ENCODE data around the gene KRT2. TPM values are rescaled to one million over a fixed set of nuclear protein-coding genes. Genes with fewer than 3 reads are reported as not detected.

KRT2 gene
- total and polyA plus RNA-seq, 2 of the 8 experiments (the other 6 are each of a cell fraction or from before 2014, with no cell fraction given) = not detected

DNA sequence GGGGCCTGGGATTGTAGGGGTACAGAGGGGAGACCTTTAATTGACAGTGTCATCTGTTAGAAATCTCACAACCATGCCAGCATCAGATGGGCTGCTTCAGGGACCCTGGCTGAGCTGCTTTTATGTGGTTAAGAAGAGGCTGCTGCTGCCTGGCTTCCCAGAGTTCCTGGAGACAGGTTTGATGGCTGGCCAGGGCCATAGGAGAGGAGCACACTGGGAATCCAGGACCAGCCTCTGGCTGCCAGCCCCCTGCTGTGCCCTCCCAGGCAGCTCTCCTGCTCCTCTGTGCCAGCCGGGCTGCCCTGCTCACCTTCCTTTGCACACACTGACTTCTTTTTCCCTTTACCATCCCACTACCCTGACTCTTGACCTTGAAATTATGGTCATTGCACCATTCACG is 33.1 kb downstream of the KRT2 start:
- CTCF ChIA-PET (ENCODE audit: partially characterized antibody) = interaction anchor here (0.8 to 2.8 kb wide), 11 partner anchors 10 to 476 kb away, joined by 3 to 8 read pairs (median 3); no protein-coding TSS in a partner anchor
- no peaks in the 10 kb centered on the region for H3K23me2 ChIP-seq (ENCODE audit: low read depth, low read length)

More for the DNA sequence above, 33.1 kb downstream of the KRT2 start:
- Histone ChIP-seq H3K9me3 (ENCODE audit: insufficient read depth in 2 of 2, low read depth in 1 of 2, low read length in 1 of 2) (no peaks in the 10 kb centered on the region), H4K91ac (replicated peaks; ENCODE audit: insufficient read length, low read length) (no peak overlapping the region), H3K79me1 (ENCODE audit: low read depth, low read length) (no peaks in the 10 kb centered on the region), H3K9ac (replicated peaks in 1 of 4; ENCODE audit: extremely low read depth in 1 of 4, low read depth in 3 of 4, low read length in 3 of 4) (no peak overlapping the region), H2BK20ac (ENCODE audit: low read length) (no peak overlapping the region), H3K4ac (replicated peaks; ENCODE audit: insufficient read length, low read depth, low read length) (no peak overlapping the region), H2BK120ac (replicated peaks; ENCODE audit: low read depth, low read length) (no peak overlapping the region), H3K4me1 (replicated peaks in 1 of 4; ENCODE audit: control insufficient read depth in 3 of 4, insufficient read depth in 4 of 4, low read length in 3 of 4) (no peaks in the 10 kb centered on the region; a peak in 1 of 7 replicates), H2BK5ac (ENCODE audit: low read depth, low read length) (no peak overlapping the region), H3K79me2 (ENCODE audit: control insufficient read depth in 1 of 2, insufficient read depth in 2 of 2, low read length in 2 of 2) (no peaks in the 10 kb centered on the region), H3K4me2 (ENCODE audit: insufficient read depth in 1 of 2, low read depth in 2 of 2, low read length in 2 of 2) (no peak overlapping the region), H3K18ac (ENCODE audit: extremely low read depth, low read length) (no peak overlapping the region), H3K4me3 (ENCODE audit: extremely low read depth in 1 of 4, insufficient read depth in 2 of 4, low read depth in 3 of 4, low read length in 4 of 4) (no peak overlapping the region), H2BK12ac (ENCODE audit: low read depth, low read length) (no peak overlapping the region), H3K56ac (replicated peaks; ENCODE audit: insufficient read length, low read depth, low read length) (no peak overlapping the region), H3K14ac (ENCODE audit: insufficient read length) (no peak overlapping the region), H3K36me3 (ENCODE audit: control insufficient read depth in 2 of 4, insufficient read depth in 4 of 4, low read length in 3 of 4) (no peaks in the 10 kb centered on the region), H2AFZ (ENCODE audit: low read length) (no peak overlapping the region), H4K20me1 (replicated peaks in 1 of 2; ENCODE audit: control insufficient read depth in 1 of 2, insufficient read depth in 2 of 2, low read length in 2 of 2) (no peaks in the 10 kb centered on the region), H4K5ac (ENCODE audit: insufficient read length, low read depth, low read length) (no peak overlapping the region), H3K27ac (ENCODE audit: low read depth, low read length) (no peak overlapping the region), H2AK5ac (ENCODE audit: low read depth, low read length) (no peak overlapping the region), H3K27me3 (replicated peaks in 1 of 4; ENCODE audit: control insufficient read depth in 3 of 4, extremely low read depth in 1 of 4, insufficient read depth in 3 of 4, low read length in 3 of 4) (no peaks in the 10 kb centered on the region), H2BK15ac (ENCODE audit: low read length) (no peak overlapping the region), H3K23ac (ENCODE audit: insufficient read length) (no peak overlapping the region), H4K8ac (ENCODE audit: extremely low read depth, insufficient read depth, low read length) (no peak overlapping the region)
- POLR2A ChIA-PET (ENCODE audit: partially characterized antibody) = no interaction called here
- WGBS, 2 experiments (ENCODE audit: extremely low coverage in 1 of 2, insufficient coverage in 1 of 2, insufficient read length in 1 of 2, insufficient replicate concordance in 2 of 2, low coverage in 1 of 2, low lambda C conversion rate in 2 of 2, missing lambda C conversion rate in 1 of 2) = 85% methylated on average over 2 of the region's 2 CpGs; no CpG with 5 or more reads in 1 of the 2 experiments
- DNase-seq (ENCODE audit: low read depth in 1 of 2, low spot score in 2 of 2) = peak in 1 of 2 experiments; percentile 33
- TF ChIP-seq CREB1 (IDR thresholded peaks at IDR 0.05) (no peak), EZH2 (IDR thresholded peaks at IDR 0.05; ENCODE audit: low read depth, low read length, severe bottlenecking) (no peak), RXRA (IDR thresholded peaks at IDR 0.05; ENCODE audit: insufficient read depth, low read depth, low read length) (no peak), POLR2A (IDR thresholded peaks at IDR 0.05; ENCODE audit: control extremely low read depth in 1 of 2, low read depth in 2 of 2, low read length in 2 of 2) (no peak), TAF1 (IDR thresholded peaks at IDR 0.05; ENCODE audit: low read depth, low read length) (no peak), CBX8 (IDR thresholded peaks at IDR 0.05; ENCODE audit: borderline replicate concordance, low read depth, low read length) (no peak), CTBP2 (IDR thresholded peaks at IDR 0.05; ENCODE audit: borderline replicate concordance, insufficient read depth, insufficient read length, low read length) (no peak), SAP30 (IDR thresholded peaks at IDR 0.05; ENCODE audit: insufficient read depth, insufficient replicate concordance, low read length) (no peak), BACH1 (IDR thresholded peaks at IDR 0.05; ENCODE audit: low read length) (no peak), KDM5A (IDR thresholded peaks at IDR 0.05; ENCODE audit: low read length) (no peak)
- TF ChIP-seq, protein P1, sequence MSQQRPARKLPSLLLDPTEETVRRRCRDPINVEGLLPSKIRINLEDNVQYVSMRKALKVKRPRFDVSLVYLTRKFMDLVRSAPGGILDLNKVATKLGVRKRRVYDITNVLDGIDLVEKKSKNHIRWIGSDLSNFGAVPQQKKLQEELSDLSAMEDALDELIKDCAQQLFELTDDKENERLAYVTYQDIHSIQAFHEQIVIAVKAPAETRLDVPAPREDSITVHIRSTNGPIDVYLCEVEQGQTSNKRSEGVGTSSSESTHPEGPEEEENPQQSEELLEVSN (IDR thresholded peaks at IDR 0.05) = no peak
- no peak for FAIRE-seq
